Bronchial epithelial cell (primary cell): ENCODE data around the gene PLCB1. TPM values are rescaled to one million over a fixed set of nuclear protein-coding genes. Genes with fewer than 3 reads are reported as not detected.
"Not testable (repeated sequence)": the region's sequence is repeated elsewhere in the genome, so short reads cannot be mapped to it uniquely, and the experiment has no call there.

Experiments
- DNase-seq: peaks from one replicate; pipeline ENCODE4 v3.0.0-alpha.2; 2010; ENCODE audit warnings: low read depth
- FAIRE-seq: peaks from 2 replicates; lab custom pipeline; 2011; peaks lifted over from hg19 to GRCh38; lab: Jason Lieb, UNC
- H3K27me3 ChIP-seq: 2 replicates; pipeline ENCODE4 v1.5.1; 2011; ENCODE audit warnings: low read length; ENCODE audit not compliant: control insufficient read depth, insufficient read depth
- H3K36me3 ChIP-seq: 2 replicates; pipeline ENCODE4 v1.5.1; 2011; ENCODE audit warnings: low read length; ENCODE audit not compliant: control insufficient read depth, insufficient read depth
- H3K4me3 ChIP-seq: 2 replicates; pipeline ENCODE4 v1.5.1; 2011; ENCODE audit warnings: mild to moderate bottlenecking, low read depth, low read length, control low read depth
- CTCF ChIP-seq: IDR thresholded peaks from 2 replicates; pipeline ENCODE4 v1.5.1; 2011; ENCODE audit warnings: mild to moderate bottlenecking, moderate library complexity, low read length, control low read depth, inconsistent platforms; ENCODE audit not compliant: insufficient read depth, severe bottlenecking
- total RNA-seq: library from RNA; depleted of rRNA; stranded (reverse); fragments of >200 nt; gene quantifications from 2 replicates; pipeline ENCODE4 v1.2.1, GENCODE V29; 2014

PLCB1 gene
- total RNA-seq, 1 donor from 2014 or later: 1.1 TPM

- H3K27me3 ChIP-seq: no peaks in the 10 kb centered on the region
- no peak for FAIRE-seq
- TF ChIP-seq CTCF: no peak
- H3K4me3 ChIP-seq: no peak overlapping the region
- H3K36me3 ChIP-seq: no peaks in the 10 kb centered on the region
- DNase-seq: peak; percentile 5
Observed at GRCh38 chr20:8434326-8434876, 302.3 kb downstream of the PLCB1 start.

- DNase-seq (no peak), FAIRE-seq (no peak)
- Histone ChIP-seq H3K4me3 (no peak overlapping the region), H3K36me3 (no peaks in the 10 kb centered on the region), H3K27me3 (no peaks in the 10 kb centered on the region)
- no peak for TF ChIP-seq CTCF
Observed at GRCh38 chr20:8435285-8436035, 303.4 kb downstream of the PLCB1 start.

- not testable (repeated sequence) for FAIRE-seq, DNase-seq, H3K4me3 ChIP-seq, H3K27me3 ChIP-seq, H3K36me3 ChIP-seq
Observed at GRCh38 chr20:8436938-8437337, 304.9 kb downstream of the PLCB1 start.

- no peaks in the 10 kb centered on the region for H3K27me3 ChIP-seq
- no peaks in the 10 kb centered on the region for H3K36me3 ChIP-seq
- TF ChIP-seq CTCF: no peak
- FAIRE-seq: no peak
- H3K4me3 ChIP-seq: no peak overlapping the region
- no peak for DNase-seq
Observed at GRCh38 chr20:8438748-8439147, 306.7 kb downstream of the PLCB1 start.

- Histone ChIP-seq H3K27me3 (no peaks in the 10 kb centered on the region), H3K36me3 (no peaks in the 10 kb centered on the region), H3K4me3 (no peak overlapping the region)
- DNase-seq: no peak
- no peak for TF ChIP-seq CTCF
- FAIRE-seq: no peak
Observed at GRCh38 chr20:8443464-8444072, 311.5 kb downstream of the PLCB1 start.

GRCh38 chr20:8447262-8448120 lies 315.4 kb downstream of the PLCB1 start:
- no peak for TF ChIP-seq CTCF
- H3K27me3 ChIP-seq: no peaks in the 10 kb centered on the region
- H3K4me3 ChIP-seq: no peak overlapping the region
- DNase-seq (no peak), FAIRE-seq (no peak)
- no peaks in the 10 kb centered on the region for H3K36me3 ChIP-seq
